Hematopoietic multipotent progenitor cell treated with erythropoietin and hydrocortisone succinate and interleukin-3 and kit ligand, for 6 days (in vitro differentiated cells): Measurements from ENCODE around the gene THAP6.
"Not testable (repeated sequence)": the region's sequence is repeated elsewhere in the genome, so short reads cannot be mapped to it uniquely, and the experiment has no call there.

Experiments
- DNase-seq: peaks from one replicate; pipeline ENCODE4 v3.0.0-alpha.2; 2015

The THAP6 gene

GRCh38 chr4:75514131-75514948, at the start of gene THAP6, which contains the start of gene RCHY1:
Gene THAP6, plus strand, starts transcription at chr4:75514473. Its CDS starts 980 bp downstream, at chr4:75515453.
Gene RCHY1, minus strand, starts transcription at chr4:75514403. Its CDS starts 117 bp downstream, at chr4:75514286.
- DNase-seq, result peak; percentile 98

- no peak for DNase-seq
These were observed 44.4 kb upstream of the THAP6 start for GRCh38 chr4:75469896-75470295.

- DNase-seq, result no peak
These were observed 43.5 kb upstream of the THAP6 start for GRCh38 chr4:75470738-75471137.

GRCh38 chr4:75477201-75477600, 37.1 kb upstream of the THAP6 start:
- no peak for DNase-seq

GRCh38 chr4:75484190-75484589, 30.1 kb upstream of the THAP6 start:
- no peak for DNase-seq

GRCh38 chr4:75490155-75490554, 24.1 kb upstream of the THAP6 start:
- DNase-seq, result peak; percentile 50

GRCh38 chr4:75494563-75494962, 19.7 kb upstream of the THAP6 start:
- DNase-seq, result no peak

- no peak for DNase-seq
These were observed 18.8 kb upstream of the THAP6 start for GRCh38 chr4:75495476-75495875.

GRCh38 chr4:75496406-75496805, 17.9 kb upstream of the THAP6 start:
- no peak for DNase-seq

- no peak for DNase-seq
These were observed 17.1 kb upstream of the THAP6 start for GRCh38 chr4:75497133-75497532.

GRCh38 chr4:75498041-75498440, 16.2 kb upstream of the THAP6 start:
- no peak for DNase-seq

GRCh38 chr4:75499900-75500299, 14.4 kb upstream of the THAP6 start:
- DNase-seq, result no peak

GRCh38 chr4:75502671-75503070, 11.6 kb upstream of the THAP6 start:
- DNase-seq, result no peak

- no peak for DNase-seq
These were observed 8.6 kb upstream of the THAP6 start for GRCh38 chr4:75505630-75506029.

GRCh38 chr4:75509592-75509991, 4.7 kb upstream of the THAP6 start:
- not testable (repeated sequence) for DNase-seq

GRCh38 chr4:75511841-75512240, 2.4 kb upstream of the THAP6 start:
- peak; percentile 10 for DNase-seq

GRCh38 chr4:75512386-75513211, 1.7 kb upstream of the THAP6 start:
- DNase-seq, result peak; percentile 83

- DNase-seq, result peak; percentile 30
These were observed 645 bp upstream of the THAP6 start for GRCh38 chr4:75513526-75514130.

GRCh38 chr4:75514949-75515612, 808 bp downstream of the THAP6 start:
- DNase-seq, result peak; percentile 5

GRCh38 chr4:75516144-75516543, 1.9 kb downstream of the THAP6 start:
- DNase-seq, result no peak

GRCh38 chr4:75519452-75519851, 5.2 kb downstream of the THAP6 start:
- not testable (repeated sequence) for DNase-seq

- no peak for DNase-seq
These were observed 10.8 kb downstream of the THAP6 start for GRCh38 chr4:75525086-75525485.

- DNase-seq, result no peak
These were observed 11.6 kb downstream of the THAP6 start for GRCh38 chr4:75525910-75526309.
